H9 (cell line): ENCODE measurements around the gene ITGB2. TPM values are rescaled to one million over a fixed set of nuclear protein-coding genes. Genes with fewer than 3 reads are reported as not detected.

ENCODE experiments used
- DNase-seq: peaks from one replicate; pipeline ENCODE4 v3.0.0-alpha.2; 2017
- H2AFZ ChIP-seq: one replicate; pipeline ENCODE4 v1.6.1; 2013; ENCODE audit warnings: mild to moderate bottlenecking, low read length, control low read depth, moderate library complexity
- H2AK5ac ChIP-seq: 2 replicates; pipeline ENCODE4 v1.6.1; 2013; ENCODE audit warnings: low read length, control low read depth, mixed read lengths; ENCODE audit not compliant: insufficient read length
- H2BK120ac ChIP-seq: one replicate; pipeline ENCODE4 v1.6.1; 2013; ENCODE audit warnings: low read depth, mild to moderate bottlenecking, low read length, control low read depth, inconsistent platforms; ENCODE audit not compliant: poor library complexity, severe bottlenecking
- H2BK12ac ChIP-seq: 2 replicates; pipeline ENCODE4 v1.6.1; 2013; ENCODE audit warnings: low read length, control low read depth, mixed read lengths, low read depth; ENCODE audit not compliant: insufficient read length
- H2BK15ac ChIP-seq: 2 replicates; pipeline ENCODE4 v1.6.1; 2013; ENCODE audit warnings: low read depth, low read length, control low read depth
- H2BK20ac ChIP-seq: one replicate; pipeline ENCODE4 v1.6.1; 2013; ENCODE audit warnings: low read depth, mild to moderate bottlenecking, low read length, control low read depth, inconsistent platforms; ENCODE audit not compliant: poor library complexity, severe bottlenecking
- H2BK5ac ChIP-seq: 2 replicates; pipeline ENCODE4 v1.6.1; 2013; ENCODE audit warnings: low read length, control low read depth, mixed read lengths; ENCODE audit not compliant: insufficient read length
- H3K14ac ChIP-seq: 2 replicates; pipeline ENCODE4 v1.6.1; 2013; ENCODE audit warnings: low read length, control low read depth; ENCODE audit not compliant: insufficient read depth
- H3K18ac ChIP-seq: 2 replicates; pipeline ENCODE4 v1.6.1; 2013; ENCODE audit warnings: low read depth, mild to moderate bottlenecking, mixed read lengths, low read length, control low read depth; ENCODE audit not compliant: insufficient read length
- H3K23ac ChIP-seq: 2 replicates; pipeline ENCODE4 v1.6.1; 2013; ENCODE audit warnings: low read length, control low read depth, mixed read lengths, low read depth; ENCODE audit not compliant: insufficient read length
- H3K23me2 ChIP-seq: 2 replicates; pipeline ENCODE4 v1.6.1; 2013; ENCODE audit warnings: low read depth, mild to moderate bottlenecking, mixed read lengths, low read length, control low read depth; ENCODE audit not compliant: insufficient read length, poor library complexity, severe bottlenecking
- H3K27ac ChIP-seq: 2 replicates; pipeline ENCODE4 v1.5.1; 2013; ENCODE audit warnings: low read length, control low read depth, mixed read lengths, low read depth; ENCODE audit not compliant: insufficient read length
- H3K27me3 ChIP-seq: 2 replicates; pipeline ENCODE4 v1.6.1; 2013; ENCODE audit warnings: low read length, control low read depth, inconsistent platforms; ENCODE audit not compliant: insufficient read depth
- H3K4ac ChIP-seq: 2 replicates; pipeline ENCODE4 v1.6.1; 2013; ENCODE audit warnings: low read depth, mild to moderate bottlenecking, control low read depth, inconsistent platforms, low read length, moderate library complexity
- H3K4me1 ChIP-seq: 2 replicates; pipeline ENCODE4 v1.6.1; 2013; ENCODE audit warnings: low read length, control low read depth, inconsistent platforms; ENCODE audit not compliant: insufficient read depth
- H3K4me2 ChIP-seq: 2 replicates; pipeline ENCODE4 v1.6.1; 2013; ENCODE audit warnings: low read length, control low read depth, mixed read lengths; ENCODE audit not compliant: insufficient read length, insufficient read depth
- H3K56ac ChIP-seq: 2 replicates; pipeline ENCODE4 v1.6.1; 2013; ENCODE audit warnings: low read depth, mild to moderate bottlenecking, mixed read lengths, low read length, control low read depth; ENCODE audit not compliant: insufficient read length
- H3K79me1 ChIP-seq: 2 replicates; pipeline ENCODE4 v1.6.1; 2013; ENCODE audit warnings: low read depth, mild to moderate bottlenecking, moderate library complexity, low read length, control low read depth, inconsistent platforms; ENCODE audit not compliant: insufficient read depth, poor library complexity, severe bottlenecking
- H3K79me2 ChIP-seq: 2 replicates; pipeline ENCODE4 v1.6.1; 2013; ENCODE audit warnings: low read length, control low read depth, inconsistent platforms; ENCODE audit not compliant: insufficient read depth
- H3K9ac ChIP-seq: 2 replicates; pipeline ENCODE4 v1.6.1; 2013; ENCODE audit warnings: low read length, control low read depth, mixed read lengths; ENCODE audit not compliant: insufficient read length; ENCODE audit errors: extremely low read depth
- H3K9me3 ChIP-seq: one replicate; pipeline ENCODE4 v1.6.1; 2013; ENCODE audit warnings: low read depth, low read length, inconsistent platforms; ENCODE audit not compliant: control insufficient read depth
- H3T11ph ChIP-seq: one replicate; pipeline ENCODE4 v1.6.1; 2013; ENCODE audit warnings: mild to moderate bottlenecking, low read length, control low read depth, inconsistent platforms
- H4K20me1 ChIP-seq: one replicate; pipeline ENCODE4 v1.6.1; 2013; ENCODE audit not compliant: control insufficient read depth, insufficient read length, insufficient read depth
- H4K5ac ChIP-seq: 2 replicates; pipeline ENCODE4 v1.6.1; 2013; ENCODE audit warnings: low read depth, mild to moderate bottlenecking, mixed read lengths, low read length, control low read depth; ENCODE audit not compliant: insufficient read length
- H4K8ac ChIP-seq: replicated peaks from 2 replicates; pipeline ENCODE4 v1.6.1; 2013; ENCODE audit warnings: low read length, control low read depth, mixed read lengths, low read depth; ENCODE audit not compliant: insufficient read length
- H4K91ac ChIP-seq: 2 replicates; pipeline ENCODE4 v1.6.1; 2013; ENCODE audit warnings: low read depth, mild to moderate bottlenecking, moderate library complexity, mixed read lengths, low read length, control low read depth; ENCODE audit not compliant: insufficient read length
- H3K27ac Mint-ChIP-seq, 3 experiments: 2 replicates in 2 of 3; 3 replicates in 1 of 3; pipeline ENCODE4 v1.8.0; 2020 to 2021; ENCODE audit warnings: mixed read lengths in 3 of 3, mild to moderate bottlenecking in 1 of 3, moderate library complexity in 1 of 3
- H3K27me3 Mint-ChIP-seq: 2 replicates; pipeline ENCODE4 v1.8.0; 2021; ENCODE audit warnings: low read depth, mild to moderate bottlenecking, moderate library complexity, mixed read lengths
- H3K36me3 Mint-ChIP-seq, 3 experiments: 2 replicates in 2 of 3; 3 replicates in 1 of 3; pipeline ENCODE4 v1.8.0; 2020 to 2021; ENCODE audit warnings: low read depth in 3 of 3, mixed read lengths in 3 of 3; ENCODE audit not compliant: insufficient read depth in 1 of 3
- H3K4me1 Mint-ChIP-seq, 2 experiments: 2 replicates each; pipeline ENCODE4 v1.8.0; 2020; ENCODE audit warnings: mixed read lengths in 2 of 2
- H3K4me3 Mint-ChIP-seq, 2 experiments: 2 replicates in 1 of 2; 3 replicates in 1 of 2; pipeline ENCODE4 v1.8.0; 2020 to 2021; ENCODE audit warnings: mild to moderate bottlenecking in 2 of 2, mixed read lengths in 2 of 2, moderate library complexity in 1 of 2
- H3K9me3 Mint-ChIP-seq, 2 experiments: 2 replicates in 1 of 2; 3 replicates in 1 of 2; pipeline ENCODE4 v1.8.0; 2020; ENCODE audit warnings: mild to moderate bottlenecking in 2 of 2, mixed read lengths in 2 of 2, moderate library complexity in 1 of 2
- WGBS: extraction: QIAGEN DNeasy Blood & Tissue Kit; methylation state at CpG from one replicate; pipeline ENCODE4 v1.1.7; 2013; ENCODE audit warnings: missing lambda C conversion rate, low lambda C conversion rate, mixed read lengths; ENCODE audit not compliant: insufficient read length; ENCODE audit errors: extremely low coverage; 5-methylcytosine and 5-hydroxymethylcytosine counted together
- total RNA-seq: library from RNA; stranded (reverse); gene quantifications from 2 replicates; pipeline ENCODE4 v1.2.1, GENCODE V29; 2021
- TF ChIP-seq, protein P1 (sequence below): fragments of 200-600 bp; sonication (generic); conservative IDR thresholded peaks from 3 replicates; pipeline ENCODE4 v1.8.0; 2021; ENCODE audit warnings: antibody characterized with exemption, mild to moderate bottlenecking

ITGB2 gene
- total RNA-seq, 1 experiment from 2014 or later, result 1.1 TPM

DNA sequence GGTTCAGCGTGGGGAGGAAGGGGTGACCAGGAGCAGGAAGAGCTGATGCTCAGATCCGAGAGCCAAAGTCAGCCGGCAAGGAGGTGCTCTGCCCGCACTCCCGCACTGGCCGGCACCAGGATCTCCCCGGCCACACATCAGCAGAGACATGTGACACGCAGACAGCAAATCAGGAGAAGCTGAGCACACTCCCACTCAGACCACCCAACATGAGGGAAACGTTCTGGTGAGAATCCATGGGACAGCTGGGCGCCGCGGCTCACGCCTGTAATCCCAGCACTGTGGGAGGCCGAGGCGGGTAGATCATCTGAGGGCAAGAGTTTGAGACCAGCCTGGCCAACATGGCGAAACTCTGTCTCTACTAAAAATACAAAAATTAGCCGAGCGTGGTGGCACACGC is 28.6 kb downstream of the ITGB2 start:
- no peaks in the 10 kb centered on the region for H3K9me3 ChIP-seq
- Mint-ChIP-seq H3K27me3 (peaks cover 10% of the 10 kb centered on the region), H3K4me3 (no peak overlapping the region), H3K4me1 (0 out of 4 replicates have a peak, but pooled peaks cover 0 to 3% of the 10 kb centered on the region in 2 experiments), H3K9me3 (no peaks in the 10 kb centered on the region; a peak in 1 of 5 replicates), H3K36me3 (no peaks in the 10 kb centered on the region), H3K27ac (no peak overlapping the region)
- no peak overlapping the region for H3K14ac ChIP-seq
- no peak overlapping the region for H3K27ac ChIP-seq
- no peak overlapping the region for H4K91ac ChIP-seq
- H2BK20ac ChIP-seq, result no peak overlapping the region
- H3T11ph ChIP-seq, result no peak overlapping the region
- H3K23me2 ChIP-seq, result no peaks in the 10 kb centered on the region
- no peaks in the 10 kb centered on the region for H3K4me1 ChIP-seq
- TF ChIP-seq, protein P1, sequence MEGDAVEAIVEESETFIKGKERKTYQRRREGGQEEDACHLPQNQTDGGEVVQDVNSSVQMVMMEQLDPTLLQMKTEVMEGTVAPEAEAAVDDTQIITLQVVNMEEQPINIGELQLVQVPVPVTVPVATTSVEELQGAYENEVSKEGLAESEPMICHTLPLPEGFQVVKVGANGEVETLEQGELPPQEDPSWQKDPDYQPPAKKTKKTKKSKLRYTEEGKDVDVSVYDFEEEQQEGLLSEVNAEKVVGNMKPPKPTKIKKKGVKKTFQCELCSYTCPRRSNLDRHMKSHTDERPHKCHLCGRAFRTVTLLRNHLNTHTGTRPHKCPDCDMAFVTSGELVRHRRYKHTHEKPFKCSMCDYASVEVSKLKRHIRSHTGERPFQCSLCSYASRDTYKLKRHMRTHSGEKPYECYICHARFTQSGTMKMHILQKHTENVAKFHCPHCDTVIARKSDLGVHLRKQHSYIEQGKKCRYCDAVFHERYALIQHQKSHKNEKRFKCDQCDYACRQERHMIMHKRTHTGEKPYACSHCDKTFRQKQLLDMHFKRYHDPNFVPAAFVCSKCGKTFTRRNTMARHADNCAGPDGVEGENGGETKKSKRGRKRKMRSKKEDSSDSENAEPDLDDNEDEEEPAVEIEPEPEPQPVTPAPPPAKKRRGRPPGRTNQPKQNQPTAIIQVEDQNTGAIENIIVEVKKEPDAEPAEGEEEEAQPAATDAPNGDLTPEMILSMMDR, result no peak
- no peak overlapping the region for H3K56ac ChIP-seq
- H2BK12ac ChIP-seq, result no peak overlapping the region
- no peak overlapping the region for H3K23ac ChIP-seq
- no peak overlapping the region for H4K5ac ChIP-seq
- no CpG with 5 or more reads among the region's 19 CpGs for WGBS
- no peak overlapping the region for H3K18ac ChIP-seq
- no peaks in the 10 kb centered on the region for H4K20me1 ChIP-seq
- no peak overlapping the region for H4K8ac ChIP-seq
- H3K4me2 ChIP-seq, result no peak overlapping the region
- no peaks in the 10 kb centered on the region for H3K79me1 ChIP-seq
- no peak overlapping the region for H2AK5ac ChIP-seq
- H2BK15ac ChIP-seq, result no peak overlapping the region
- H2BK5ac ChIP-seq, result no peak overlapping the region
- H3K79me2 ChIP-seq, result no peaks in the 10 kb centered on the region
- H3K9ac ChIP-seq, result no peak overlapping the region
- no peaks in the 10 kb centered on the region for H3K27me3 ChIP-seq
- no peak overlapping the region for H3K4ac ChIP-seq
- H2BK120ac ChIP-seq, result no peak overlapping the region
- no peak for DNase-seq
- no peak overlapping the region for H2AFZ ChIP-seq
